Sigmoid colon (tissue), 4 donors: Measurements from ENCODE around the gene PTX4.

Source experiments
- EP300 ChIP-seq, 4 donors: sonication (generic); formaldehyde crosslinking; IDR thresholded peaks; one replicate each; pipeline ENCODE4 v1.6.1; 2017; ENCODE audit warnings: antibody characterized with exemption in 4 of 4
- POLR2A ChIP-seq, 2 donors: fragments of 450-650 bp; IDR thresholded peaks; one replicate each; pipeline ENCODE4 v1.6.1; 2016; ENCODE audit warnings: antibody characterized with exemption in 2 of 2, mild to moderate bottlenecking in 2 of 2, moderate library complexity in 2 of 2

GRCh38 chr16:1509307-1510221 lies 20.8 kb upstream of the PTX4 start:
- no peak for TF ChIP-seq POLR2A (IDR thresholded peaks at IDR 0.05)
- TF ChIP-seq EP300 (IDR thresholded peaks at IDR 0.05) = no peak
